Progenitor cell of endocrine pancreas (in vitro differentiated cells): Measurements from ENCODE around the gene PLA2G3. TPM values are rescaled to one million over a fixed set of nuclear protein-coding genes. Genes with fewer than 3 reads are reported as not detected.
"Not testable (repeated sequence)": the region's sequence is repeated elsewhere in the genome, so short reads cannot be mapped to it uniquely, and the experiment has no call there.

ENCODE experiments used
- DNase-seq: peaks from one replicate; pipeline ENCODE4 v3.0.0; 2021; ENCODE audit warnings: low spot score; ENCODE audit not compliant: unreplicated experiment
- H3K27ac Mint-ChIP-seq: 2 replicates; pipeline ENCODE4 v1.8.0; 2021; ENCODE audit warnings: mild to moderate bottlenecking, moderate library complexity, mixed read lengths
- H3K27me3 Mint-ChIP-seq: 2 replicates; pipeline ENCODE4 v1.8.0; 2021; ENCODE audit warnings: mixed read lengths
- H3K36me3 Mint-ChIP-seq: 2 replicates; pipeline ENCODE4 v1.8.0; 2022; ENCODE audit warnings: mixed read lengths; ENCODE audit not compliant: insufficient read depth
- H3K4me1 Mint-ChIP-seq: 2 replicates; pipeline ENCODE4 v1.8.0; 2021; ENCODE audit warnings: low read depth, mixed read lengths
- H3K4me3 Mint-ChIP-seq: 2 replicates; pipeline ENCODE4 v1.8.0; 2021; ENCODE audit warnings: low read depth, mild to moderate bottlenecking, moderate library complexity, mixed read lengths
- H3K9me3 Mint-ChIP-seq: 2 replicates; pipeline ENCODE4 v1.8.0; 2021; ENCODE audit warnings: low read depth, mixed read lengths
- total RNA-seq: library from RNA; stranded (reverse); gene quantifications from 2 replicates; pipeline ENCODE4 v1.2.1, GENCODE V29; 2021
- TF ChIP-seq, protein P1 (sequence below): fragments of 200-600 bp; sonication (generic); IDR thresholded peaks from one replicate; pipeline ENCODE4 v1.5.0; 2021; ENCODE audit warnings: antibody characterized with exemption, mild to moderate bottlenecking; ENCODE audit not compliant: unreplicated experiment

The PLA2G3 gene
- total RNA-seq, 1 donor from 2014 or later: 2.6 TPM

DNA sequence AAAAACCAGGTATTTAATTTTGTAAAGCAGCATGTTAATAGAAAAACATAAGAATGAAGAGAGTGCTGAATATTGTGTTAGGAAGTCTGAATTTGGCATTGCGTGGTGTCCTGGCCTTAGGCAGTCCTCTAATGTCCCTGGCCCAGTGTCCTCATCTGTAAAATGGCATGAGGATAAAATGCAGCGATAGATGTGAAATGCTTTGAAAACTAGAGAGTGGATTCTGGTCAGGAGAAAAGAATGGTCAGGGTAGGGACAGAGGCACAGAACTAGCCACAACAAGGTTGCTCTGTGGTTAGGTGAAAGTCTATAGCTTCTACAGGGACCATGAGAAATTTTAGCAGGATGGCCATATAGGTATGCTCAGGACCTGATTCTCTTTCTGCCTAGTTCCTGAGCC, 38.6 kb upstream of the PLA2G3 start:
- peaks cover 4% of the 10 kb centered on the region for H3K9me3 Mint-ChIP-seq
- H3K27me3 Mint-ChIP-seq: no peaks in the 10 kb centered on the region
- no peaks in the 10 kb centered on the region for H3K4me1 Mint-ChIP-seq
- no peak overlapping the region for H3K27ac Mint-ChIP-seq
- H3K4me3 Mint-ChIP-seq: no peak overlapping the region
- H3K36me3 Mint-ChIP-seq: peaks cover 9% of the 10 kb centered on the region
- no peak for DNase-seq
- TF ChIP-seq, protein P1, sequence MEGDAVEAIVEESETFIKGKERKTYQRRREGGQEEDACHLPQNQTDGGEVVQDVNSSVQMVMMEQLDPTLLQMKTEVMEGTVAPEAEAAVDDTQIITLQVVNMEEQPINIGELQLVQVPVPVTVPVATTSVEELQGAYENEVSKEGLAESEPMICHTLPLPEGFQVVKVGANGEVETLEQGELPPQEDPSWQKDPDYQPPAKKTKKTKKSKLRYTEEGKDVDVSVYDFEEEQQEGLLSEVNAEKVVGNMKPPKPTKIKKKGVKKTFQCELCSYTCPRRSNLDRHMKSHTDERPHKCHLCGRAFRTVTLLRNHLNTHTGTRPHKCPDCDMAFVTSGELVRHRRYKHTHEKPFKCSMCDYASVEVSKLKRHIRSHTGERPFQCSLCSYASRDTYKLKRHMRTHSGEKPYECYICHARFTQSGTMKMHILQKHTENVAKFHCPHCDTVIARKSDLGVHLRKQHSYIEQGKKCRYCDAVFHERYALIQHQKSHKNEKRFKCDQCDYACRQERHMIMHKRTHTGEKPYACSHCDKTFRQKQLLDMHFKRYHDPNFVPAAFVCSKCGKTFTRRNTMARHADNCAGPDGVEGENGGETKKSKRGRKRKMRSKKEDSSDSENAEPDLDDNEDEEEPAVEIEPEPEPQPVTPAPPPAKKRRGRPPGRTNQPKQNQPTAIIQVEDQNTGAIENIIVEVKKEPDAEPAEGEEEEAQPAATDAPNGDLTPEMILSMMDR: no peak

DNA sequence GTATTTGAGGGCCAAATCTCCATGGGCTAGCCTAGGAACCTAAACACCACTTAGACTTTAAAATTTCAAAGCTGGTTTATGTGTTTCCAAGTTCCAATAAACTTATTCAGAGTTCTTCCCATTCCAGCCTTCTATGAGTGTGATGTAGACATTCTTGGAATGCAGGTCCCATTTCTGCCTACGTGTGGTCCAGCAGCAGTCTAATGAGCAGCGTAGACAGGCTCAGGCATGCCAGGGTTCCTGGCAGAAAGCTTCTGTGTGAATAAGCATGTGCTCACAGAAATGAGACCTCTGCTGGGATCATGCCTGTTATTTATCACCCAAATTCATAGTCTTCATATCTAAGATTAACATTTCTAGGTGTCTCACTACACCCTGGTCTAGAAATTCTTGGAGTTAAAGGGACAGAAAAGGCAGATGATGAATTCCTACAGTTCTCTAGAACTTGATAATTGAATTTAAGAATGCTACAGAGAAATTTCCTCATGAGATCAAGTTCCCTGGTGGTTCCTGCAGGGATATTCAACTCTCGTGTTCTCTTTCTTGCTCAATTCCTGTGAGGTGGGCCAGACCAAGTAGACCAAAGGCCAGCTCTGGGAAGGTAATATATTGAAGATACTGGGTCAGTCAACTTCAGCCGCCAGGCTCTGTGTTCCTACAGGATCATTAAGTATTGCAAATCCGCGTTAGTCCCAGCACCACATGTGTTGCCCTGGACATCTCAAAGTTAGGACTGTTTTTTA, 37.3 kb upstream of the PLA2G3 start:
- peaks cover 9% of the 10 kb centered on the region for H3K36me3 Mint-ChIP-seq
- TF ChIP-seq, protein P1: no peak
- peak overlapping the region; percentile 23 for H3K27ac Mint-ChIP-seq
- H3K27me3 Mint-ChIP-seq: no peaks in the 10 kb centered on the region
- H3K9me3 Mint-ChIP-seq: peaks cover 4% of the 10 kb centered on the region
- no peaks in the 10 kb centered on the region for H3K4me1 Mint-ChIP-seq
- H3K4me3 Mint-ChIP-seq: no peak overlapping the region
- DNase-seq: no peak

DNA sequence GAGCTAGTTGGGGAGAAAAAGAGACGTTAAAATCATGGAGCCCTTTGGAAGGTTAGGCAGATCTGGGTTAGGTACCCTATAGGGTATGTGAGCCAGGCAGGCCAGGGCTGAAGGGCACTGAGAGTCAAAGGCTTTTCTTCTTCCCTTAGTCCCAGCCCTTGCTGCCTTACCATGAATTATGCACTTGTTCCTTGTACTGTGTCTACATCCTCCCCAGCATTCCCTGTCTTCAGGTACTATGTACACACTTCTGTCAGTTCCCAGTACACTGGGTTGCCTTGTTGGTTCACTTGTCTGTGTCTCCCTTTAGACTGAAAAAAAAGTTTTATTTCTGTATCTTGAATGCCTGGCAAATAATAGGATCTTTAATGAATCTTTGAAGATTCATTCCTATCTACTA, 36.6 kb upstream of the PLA2G3 start:
- no peaks in the 10 kb centered on the region for H3K4me1 Mint-ChIP-seq
- TF ChIP-seq, protein P1: no peak
- H3K27me3 Mint-ChIP-seq: no peaks in the 10 kb centered on the region
- peaks cover 4% of the 10 kb centered on the region for H3K9me3 Mint-ChIP-seq
- H3K27ac Mint-ChIP-seq: peak overlapping the region; percentile 73
- H3K4me3 Mint-ChIP-seq: no peak overlapping the region
- peaks cover 6% of the 10 kb centered on the region for H3K36me3 Mint-ChIP-seq
- no peak for DNase-seq

DNA sequence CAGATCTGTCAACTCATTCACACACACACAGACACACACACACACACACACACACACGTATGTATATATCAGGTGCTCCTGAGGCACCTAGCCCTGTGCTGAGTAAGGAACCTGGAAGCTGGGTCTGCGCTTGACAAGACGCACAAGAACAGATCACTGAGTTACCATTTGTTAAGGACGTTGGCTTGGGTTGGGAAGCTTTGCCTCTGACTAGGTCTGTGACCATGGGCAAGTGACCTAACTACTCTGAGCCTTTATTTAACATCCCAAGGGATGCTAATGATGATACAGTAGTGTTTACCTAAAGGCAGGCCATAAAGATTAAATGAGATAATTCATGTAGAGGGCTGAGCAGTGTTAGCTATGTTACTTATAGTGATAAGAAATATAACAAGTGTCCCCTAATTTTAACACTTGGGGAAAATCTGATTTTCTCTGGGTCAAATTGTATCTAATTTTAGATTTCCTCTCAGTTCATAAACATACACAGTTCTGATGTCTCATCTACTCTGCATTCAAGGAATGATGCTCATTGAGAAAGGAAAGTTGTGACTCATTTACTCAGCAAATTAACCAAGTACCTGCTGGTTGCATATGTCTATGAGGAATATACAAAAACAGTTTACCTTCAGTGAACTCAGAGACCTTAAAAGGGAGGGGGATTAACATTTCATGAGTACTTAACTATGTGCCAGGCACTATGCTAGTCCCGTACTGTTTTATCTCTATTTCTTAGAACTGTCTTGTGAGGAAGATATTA, 33.3 kb upstream of the PLA2G3 start:
- no peak overlapping the region for H3K27ac Mint-ChIP-seq
- H3K9me3 Mint-ChIP-seq: no peaks in the 10 kb centered on the region
- no peak for DNase-seq
- H3K4me1 Mint-ChIP-seq: no peaks in the 10 kb centered on the region
- TF ChIP-seq, protein P1: no peak
- no peaks in the 10 kb centered on the region for H3K27me3 Mint-ChIP-seq
- H3K4me3 Mint-ChIP-seq: no peak overlapping the region
- H3K36me3 Mint-ChIP-seq: peaks cover 2% of the 10 kb centered on the region

DNA sequence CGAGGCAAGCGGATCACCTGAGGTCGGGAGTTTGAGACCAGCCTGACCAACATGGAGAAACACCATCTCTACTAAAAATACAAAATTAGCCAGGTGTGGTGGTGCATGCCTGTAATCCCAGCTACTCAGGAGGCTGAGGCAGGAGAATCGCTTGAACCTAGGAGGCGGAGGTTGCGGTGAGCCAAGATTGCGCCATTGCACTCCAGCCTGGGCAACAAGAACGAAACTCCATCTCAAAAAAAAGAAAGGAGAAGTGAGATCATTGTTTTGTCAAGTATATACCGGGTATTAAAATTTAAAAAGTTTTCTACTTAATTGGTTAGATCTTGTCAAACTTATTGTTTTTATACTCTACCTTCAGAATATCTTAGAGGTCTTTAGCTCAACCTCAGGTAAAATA, 31.4 kb upstream of the PLA2G3 start:
- DNase-seq, H3K4me3 Mint-ChIP-seq, H3K27ac Mint-ChIP-seq, H3K36me3 Mint-ChIP-seq, H3K27me3 Mint-ChIP-seq, H3K4me1 Mint-ChIP-seq, H3K9me3 Mint-ChIP-seq: not testable (repeated sequence)
